Mesodermal cell (in vitro differentiated cells): ENCODE measurements around the gene ARL10.

Experiments
- H3K27ac ChIP-seq: 2 replicates; pipeline ENCODE4 v1.7.0; 2013; ENCODE audit warnings: mild to moderate bottlenecking, low read depth, low read length, moderate library complexity; ENCODE audit not compliant: severe bottlenecking
- H3K36me3 ChIP-seq: 2 replicates; pipeline ENCODE4 v1.7.1; 2013; ENCODE audit warnings: mild to moderate bottlenecking, low read length, moderate library complexity; ENCODE audit not compliant: control insufficient read depth, insufficient read depth
- H3K4me1 ChIP-seq: one replicate; pipeline ENCODE4 v1.7.1; 2013; ENCODE audit warnings: mild to moderate bottlenecking, low read length; ENCODE audit not compliant: insufficient read depth, control insufficient read depth, poor library complexity, severe bottlenecking
- H3K4me3 ChIP-seq: 2 replicates; pipeline ENCODE4 v1.7.0; 2013; ENCODE audit warnings: low read length, control low read depth, mild to moderate bottlenecking; ENCODE audit not compliant: insufficient read depth, poor library complexity, severe bottlenecking; ENCODE audit errors: extremely low read depth
- H3K9me3 ChIP-seq: 2 replicates; pipeline ENCODE4 v1.7.1; 2013; ENCODE audit warnings: mild to moderate bottlenecking, low read length, moderate library complexity; ENCODE audit not compliant: control insufficient read depth
- WGBS, 2 experiments: methylation state at CpG; one replicate each; pipeline ENCODE4 v1.1.5; 2013; ENCODE audit warnings: missing lambda C conversion rate in 2 of 2; ENCODE audit not compliant: insufficient coverage in 2 of 2; 5-methylcytosine and 5-hydroxymethylcytosine counted together

The ARL10 gene

DNA sequence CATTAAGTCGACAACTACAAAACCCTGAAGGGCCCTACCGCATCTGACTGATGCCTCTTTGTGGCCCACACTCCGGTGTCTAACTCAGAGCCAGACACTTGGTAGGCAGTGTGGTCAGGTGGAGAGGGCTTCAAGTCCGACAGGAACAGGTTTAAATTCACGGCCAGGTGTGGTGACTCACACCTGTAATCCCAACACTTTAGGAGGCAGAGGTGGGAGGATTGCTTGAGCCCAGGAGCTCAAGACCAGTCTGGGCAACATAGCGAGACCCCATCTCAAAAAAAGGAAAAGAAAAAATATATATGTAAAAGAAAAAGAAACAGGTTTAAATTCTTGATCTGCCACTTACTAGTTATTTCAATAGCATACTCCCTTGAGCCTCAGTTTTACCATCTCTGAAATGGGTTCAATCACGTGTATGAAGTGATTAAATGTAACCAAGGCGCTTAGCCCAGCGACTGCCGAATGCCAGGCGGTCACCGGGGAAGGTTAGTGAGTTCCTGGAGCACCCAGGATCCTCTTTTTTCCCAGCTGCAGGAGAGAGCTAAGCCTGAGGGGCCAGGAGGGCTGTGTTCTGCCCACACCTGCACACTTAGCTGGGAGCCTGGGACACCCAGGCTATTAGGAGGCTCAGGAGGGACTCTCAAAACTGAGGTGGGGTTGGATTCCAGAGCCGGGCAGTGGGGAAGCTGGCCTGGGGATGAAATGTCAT, 50.1 kb downstream of the ARL10 start:
- WGBS, 2 experiments: 78 to 85% methylated on average over 8 to 10 of the region's 13 CpGs
- peak overlapping the region; percentile 92 for H3K27ac ChIP-seq

DNA sequence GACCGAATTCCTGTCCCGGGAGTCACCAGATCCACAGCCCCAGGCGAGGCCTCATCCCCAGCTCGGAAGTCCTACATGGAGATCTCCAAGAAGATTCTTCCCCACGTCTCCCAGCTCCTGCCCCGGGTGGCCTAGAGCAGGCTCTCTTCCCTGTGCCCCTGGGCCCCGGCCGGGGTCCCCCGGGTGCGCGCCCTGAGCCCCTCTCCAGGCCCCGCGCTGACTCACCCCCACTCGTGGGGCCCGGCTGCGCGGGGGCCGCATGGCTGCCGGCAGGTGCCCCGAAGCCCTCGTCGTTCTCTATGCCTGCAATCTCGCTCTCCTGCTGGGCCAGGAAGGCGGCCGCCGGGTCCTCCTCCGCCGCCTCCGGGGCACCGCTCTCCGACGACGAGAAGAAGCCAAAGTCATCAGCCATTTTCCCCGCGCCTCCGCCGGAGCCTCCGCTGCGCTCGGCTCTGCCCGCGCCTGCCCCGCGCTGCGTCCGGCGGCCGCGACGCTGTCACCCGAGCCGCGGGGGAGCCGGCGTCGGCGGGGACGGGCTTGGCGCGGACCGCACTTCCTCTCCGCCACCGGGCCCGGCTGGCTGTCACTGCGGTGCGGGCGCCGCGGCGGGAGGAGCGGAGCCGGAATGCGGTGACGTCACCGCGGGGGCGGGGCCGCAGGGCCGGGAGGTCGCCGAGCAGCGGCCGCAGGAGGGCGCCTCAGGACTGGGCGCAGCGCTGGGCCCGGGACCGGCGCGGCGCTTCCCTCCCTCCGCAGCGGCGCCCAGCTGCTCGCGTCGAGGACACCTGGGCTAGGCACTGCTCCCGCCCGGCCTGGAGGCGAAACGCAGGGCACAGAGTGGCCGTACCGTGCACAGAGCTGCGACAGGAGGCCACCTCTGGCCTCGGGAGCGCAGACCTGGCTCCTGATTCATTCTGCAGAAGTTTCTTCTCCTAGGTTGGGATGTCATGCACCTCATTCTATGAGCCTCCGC, 51.0 kb downstream of the ARL10 start, which contains the start of gene CLTB:
Gene CLTB (minus strand): TSS at position 588 of the 973 bp plus-strand sequence. CDS start 176 bp downstream, at position 412.
- peaks cover 6% of the 10 kb centered on the region for H3K36me3 ChIP-seq
- 1 to 3% methylated on average over 89 to 98 of the region's 107 CpGs for WGBS, 2 experiments
- H3K27ac ChIP-seq: peak within 1 kb of the TSS; percentile 92
- peak within 1 kb of the TSS; percentile 75 for H3K4me3 ChIP-seq
- H3K4me1 ChIP-seq: peaks cover 25% of the 10 kb centered on the region
- H3K9me3 ChIP-seq: no peaks in the 10 kb centered on the region

More for the DNA sequence above, 50.1 kb downstream of the ARL10 start:
- H3K36me3 ChIP-seq: peaks cover 8% of the 10 kb centered on the region
- peaks cover 25% of the 10 kb centered on the region for H3K4me1 ChIP-seq
- H3K9me3 ChIP-seq: no peaks in the 10 kb centered on the region
- peak overlapping the region; percentile 75 for H3K4me3 ChIP-seq

- WGBS, 2 experiments: 87 to 92% methylated on average over 8 of the region's 11 CpGs
- Histone ChIP-seq H3K4me1 (peaks cover 20% of the 10 kb centered on the region), H3K27ac (no peak overlapping the region), H3K9me3 (no peaks in the 10 kb centered on the region), H3K36me3 (peaks cover 6% of the 10 kb centered on the region), H3K4me3 (peak overlapping the region; percentile 8)
Observed at GRCh38 chr5:176416965-176417364, 51.7 kb downstream of the ARL10 start.

DNA sequence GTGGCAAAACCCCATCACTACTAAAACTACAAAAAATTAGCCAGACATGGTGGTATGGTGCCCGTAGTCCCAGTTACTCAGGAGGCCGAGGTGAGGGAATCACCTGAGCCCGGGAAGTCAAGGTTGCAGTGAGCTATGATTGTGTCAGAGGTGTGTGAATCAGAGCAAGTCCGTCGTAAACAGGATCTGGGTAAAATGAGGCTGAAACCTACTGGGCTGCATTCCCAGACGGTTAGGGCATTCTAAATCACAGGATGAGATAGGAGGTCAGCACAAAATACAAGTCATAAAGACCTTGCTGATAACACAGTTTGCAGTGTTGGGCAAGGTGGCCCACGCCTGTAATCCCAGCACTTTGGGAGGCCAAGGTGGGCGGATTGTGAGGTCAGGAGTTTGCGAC, 53.0 kb downstream of the ARL10 start:
- whole genome bisulfite sequencing, 2 experiments: 86 to 87% methylated on average over 9 of the region's 9 CpGs
- H3K4me1 ChIP-seq: peaks cover 8% of the 10 kb centered on the region
- no peak overlapping the region for H3K27ac ChIP-seq
- peaks cover 7% of the 10 kb centered on the region for H3K9me3 ChIP-seq
- no peak overlapping the region for H3K4me3 ChIP-seq
- no peaks in the 10 kb centered on the region for H3K36me3 ChIP-seq

DNA sequence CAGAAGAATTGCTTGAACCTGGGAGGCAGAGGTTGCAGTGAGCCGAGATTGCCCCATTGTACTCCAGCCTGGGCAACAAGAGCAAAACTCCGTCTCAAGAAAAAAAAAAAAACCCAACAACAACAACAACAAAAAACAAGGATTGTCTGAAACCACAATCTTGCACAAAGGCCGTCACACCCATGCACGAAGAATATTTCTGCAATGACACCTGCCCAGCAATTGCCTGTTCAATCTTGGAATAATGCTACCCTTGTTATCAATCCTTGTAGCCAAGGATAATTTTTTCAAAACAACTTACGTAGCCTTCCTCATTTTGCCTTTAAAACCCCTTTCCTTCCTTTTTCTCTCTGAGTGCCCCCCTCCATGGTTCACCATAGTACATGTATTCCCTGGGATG, 54.8 kb downstream of the ARL10 start:
- Histone ChIP-seq H3K4me3 (no peak overlapping the region), H3K4me1 (peaks cover 4% of the 10 kb centered on the region), H3K9me3 (peaks cover 7% of the 10 kb centered on the region), H3K36me3 (no peaks in the 10 kb centered on the region), H3K27ac (no peak overlapping the region)
- WGBS, 2 experiments: 92% methylated on average over 3 to 5 of the region's 5 CpGs

- Histone ChIP-seq H3K36me3 (no peaks in the 10 kb centered on the region), H3K4me3 (no peak overlapping the region), H3K9me3 (peaks cover 10% of the 10 kb centered on the region), H3K27ac (no peak overlapping the region), H3K4me1 (no peaks in the 10 kb centered on the region)
- WGBS, 2 experiments: 86% methylated on average over 1 of the region's 2 CpGs; no CpG with 5 or more reads in 1 of the 2 experiments
Observed at GRCh38 chr5:176420972-176421544, 55.8 kb downstream of the ARL10 start.

GRCh38 chr5:176424181-176424580, 58.9 kb downstream of the ARL10 start:
- H3K27ac ChIP-seq: no peak overlapping the region
- H3K36me3 ChIP-seq: no peaks in the 10 kb centered on the region
- no peak overlapping the region for H3K4me3 ChIP-seq
- 71% methylated on average over 1 of the region's 3 CpGs; no CpG with 5 or more reads in 1 of the 2 experiments for WGBS, 2 experiments
- peaks cover 10% of the 10 kb centered on the region for H3K9me3 ChIP-seq
- no peaks in the 10 kb centered on the region for H3K4me1 ChIP-seq

- H3K4me3 ChIP-seq: no peak overlapping the region
- WGBS, 2 experiments: 100% methylated on average over 1 of the region's 1 CpG; no CpG with 5 or more reads in 1 of the 2 experiments
- H3K27ac ChIP-seq: no peak overlapping the region
- peaks cover 10% of the 10 kb centered on the region for H3K9me3 ChIP-seq
- H3K4me1 ChIP-seq: no peaks in the 10 kb centered on the region
- H3K36me3 ChIP-seq: no peaks in the 10 kb centered on the region
Observed at GRCh38 chr5:176425138-176425537, 59.9 kb downstream of the ARL10 start.

- 86 to 100% methylated on average over 1 of the region's 1 CpG for WGBS, 2 experiments
- Histone ChIP-seq H3K36me3 (no peaks in the 10 kb centered on the region), H3K27ac (no peak overlapping the region), H3K4me1 (no peaks in the 10 kb centered on the region), H3K4me3 (no peak overlapping the region), H3K9me3 (peaks cover 10% of the 10 kb centered on the region)
Observed at GRCh38 chr5:176425791-176426190, 60.5 kb downstream of the ARL10 start.

DNA sequence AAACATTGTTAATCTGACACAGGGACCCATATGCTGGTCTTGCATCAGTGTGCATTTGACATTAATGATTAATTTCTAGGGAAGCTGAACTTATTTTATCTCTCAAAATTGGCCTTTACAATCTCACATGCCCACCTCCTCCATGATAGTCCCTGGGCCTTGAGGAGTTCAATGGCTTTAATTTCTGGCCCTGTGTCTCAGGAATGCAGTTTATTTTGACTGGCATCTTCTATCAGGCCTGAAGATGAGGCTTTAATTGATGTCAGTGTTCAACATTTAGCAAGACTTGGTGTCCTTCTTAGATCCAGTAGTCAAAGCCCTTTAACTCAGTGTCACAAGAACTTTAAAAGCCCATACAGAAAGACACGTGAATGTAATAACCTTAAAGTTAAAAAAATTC, 61.6 kb downstream of the ARL10 start:
- no CpG with 5 or more reads among the region's 1 CpG for WGBS, 2 experiments
- H3K36me3 ChIP-seq: no peaks in the 10 kb centered on the region
- peaks cover 10% of the 10 kb centered on the region for H3K9me3 ChIP-seq
- H3K4me3 ChIP-seq: no peak overlapping the region
- H3K4me1 ChIP-seq: no peaks in the 10 kb centered on the region
- no peak overlapping the region for H3K27ac ChIP-seq
